Stimulated activated effector memory CD8-positive, alpha-beta T cell treated with anti-CD3 and anti-CD28 coated beads, Interleukin-12 subunit alpha, Interleukin-12 subunit beta, amount 100 ng/mL, for 72 hours (primary cell): ENCODE results near the gene EVA1A.

Experiments used
- ATAC-seq: fragments of 150-1000 bp; cut with Tn5 transposase; 2 replicates; pipeline ENCODE4 v1.10.0; 2021
- DNase-seq, 2 donors: peaks; one replicate each; pipeline ENCODE4 v3.0.0; 2021 to 2022; ENCODE audit warnings: low spot score in 2 of 2
- H3K27ac Mint-ChIP-seq: one replicate; pipeline ENCODE4 v1.8.0; 2022; ENCODE audit warnings: mild to moderate bottlenecking, mixed read lengths
- H3K36me3 Mint-ChIP-seq: one replicate; pipeline ENCODE4 v1.8.0; 2022; ENCODE audit warnings: mild to moderate bottlenecking, mixed read lengths
- H3K4me1 Mint-ChIP-seq: one replicate; pipeline ENCODE4 v1.8.0; 2022; ENCODE audit warnings: mixed read lengths
- H3K4me3 Mint-ChIP-seq: one replicate; pipeline ENCODE4 v1.8.0; 2022; ENCODE audit warnings: mild to moderate bottlenecking, mixed read lengths
- H3K9me3 Mint-ChIP-seq: one replicate; pipeline ENCODE4 v1.8.0; 2022; ENCODE audit warnings: mixed read lengths

The EVA1A gene

DNA sequence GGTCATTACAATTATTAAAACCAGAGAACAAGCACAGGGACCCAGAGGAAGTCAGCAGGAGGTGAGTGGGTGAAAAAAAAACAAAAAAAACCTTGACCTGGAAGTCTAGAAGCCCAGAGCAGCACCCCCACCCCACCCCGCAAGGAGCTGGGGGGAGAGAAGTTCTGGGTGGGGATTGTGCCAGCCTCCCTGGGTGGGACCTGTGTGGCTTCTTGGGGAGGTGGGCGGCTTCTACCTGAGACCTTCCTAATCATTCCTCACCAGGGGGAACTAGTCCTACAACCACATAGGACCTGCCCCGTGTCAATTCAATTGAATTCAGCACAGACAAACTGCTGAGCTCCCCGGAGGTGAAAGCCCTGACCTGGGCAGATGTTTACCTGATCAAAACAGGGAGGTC is 17.3 kb downstream of the EVA1A start:
- ATAC-seq, result no peak
- DNase-seq, result peak in 1 of 2 donors; percentile 13
- no peaks in the 10 kb centered on the region for H3K4me1 Mint-ChIP-seq
- no peaks in the 10 kb centered on the region for H3K9me3 Mint-ChIP-seq
- no peaks in the 10 kb centered on the region for H3K36me3 Mint-ChIP-seq
- no peak overlapping the region for H3K4me3 Mint-ChIP-seq
- H3K27ac Mint-ChIP-seq, result no peak overlapping the region

GRCh38 chr2:75541430-75541829 is 19.3 kb downstream of the EVA1A start:
- peak in 1 of 2 donors; percentile 22 for DNase-seq
- Mint-ChIP-seq H3K4me1 (no peaks in the 10 kb centered on the region), H3K4me3 (no peak overlapping the region), H3K27ac (no peak overlapping the region), H3K9me3 (no peaks in the 10 kb centered on the region), H3K36me3 (no peaks in the 10 kb centered on the region)
- peak; percentile 19 for ATAC-seq

DNA sequence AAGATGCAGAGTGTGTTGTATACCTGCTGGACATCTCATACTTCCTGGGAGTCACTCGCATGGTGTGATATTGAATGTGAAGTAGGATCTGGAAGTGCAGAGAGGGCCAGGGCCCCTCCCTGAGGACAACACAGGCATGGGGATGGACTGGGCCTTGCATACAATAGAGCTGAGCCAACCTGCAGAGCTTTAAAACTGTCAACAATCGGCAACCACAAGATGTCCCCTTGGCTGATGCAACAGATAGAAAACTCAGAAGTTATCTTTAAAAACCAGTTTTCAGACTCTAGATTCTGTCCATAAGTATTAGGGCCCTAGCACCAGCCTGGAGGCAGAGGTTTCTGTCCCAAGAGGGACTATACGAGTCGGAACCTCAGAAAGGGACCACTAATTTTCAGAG is 19.7 kb downstream of the EVA1A start:
- Mint-ChIP-seq H3K36me3 (no peaks in the 10 kb centered on the region), H3K4me1 (no peaks in the 10 kb centered on the region)

DNA sequence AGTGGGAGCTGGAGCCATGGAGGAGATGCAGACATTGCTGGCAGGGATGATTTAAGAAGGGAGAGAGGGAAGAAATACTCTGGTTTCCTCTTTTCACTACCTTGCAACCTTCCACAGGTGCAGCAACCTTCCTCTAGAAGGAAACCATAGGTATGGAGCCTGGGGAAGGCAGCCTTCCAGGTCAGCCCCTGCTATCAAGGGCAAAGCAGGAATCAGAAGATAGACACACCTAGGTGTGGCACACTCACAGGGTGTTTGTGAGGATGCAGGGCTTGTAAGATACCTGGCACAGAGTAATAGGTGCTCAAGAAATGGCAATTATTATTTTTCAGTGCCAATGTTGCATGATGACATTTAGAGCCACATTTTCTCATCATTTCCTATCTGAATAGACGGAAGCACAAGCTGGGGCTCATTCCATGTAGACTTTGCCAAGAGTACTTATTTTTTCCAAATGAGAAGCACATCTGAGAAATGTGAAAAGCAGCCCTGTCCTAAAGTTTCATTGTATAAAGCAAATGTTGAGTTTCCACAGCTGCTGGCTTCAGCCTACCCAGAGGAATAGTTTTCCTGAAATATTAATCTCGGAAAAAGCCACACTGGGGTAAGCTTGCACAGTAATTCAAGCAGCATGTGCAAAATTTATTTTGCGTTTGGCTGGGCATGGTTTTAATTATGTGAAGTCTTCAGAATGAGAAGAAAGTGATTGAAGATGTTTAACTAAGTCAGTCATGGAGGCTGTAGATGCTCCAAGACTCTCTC is 20.6 kb downstream of the EVA1A start:
- Mint-ChIP-seq H3K27ac (no peak overlapping the region), H3K9me3 (peaks cover 2% of the 10 kb centered on the region), H3K4me3 (no peak overlapping the region), H3K4me1 (no peaks in the 10 kb centered on the region), H3K36me3 (no peaks in the 10 kb centered on the region)
- no peak for DNase-seq
- ATAC-seq, result no peak

More for the DNA sequence above, 19.7 kb downstream of the EVA1A start:
- no peaks in the 10 kb centered on the region for H3K9me3 Mint-ChIP-seq
- DNase-seq (peak in 1 of 2 donors; percentile 23), ATAC-seq (no peak)
- no peak overlapping the region for H3K4me3 Mint-ChIP-seq
- no peak overlapping the region for H3K27ac Mint-ChIP-seq

GRCh38 chr2:75538521-75539490 is 21.9 kb downstream of the EVA1A start:
- Mint-ChIP-seq H3K9me3 (peaks cover 2% of the 10 kb centered on the region), H3K36me3 (no peaks in the 10 kb centered on the region), H3K4me1 (no peaks in the 10 kb centered on the region), H3K27ac (no peak overlapping the region), H3K4me3 (no peak overlapping the region)
- ATAC-seq (no peak), DNase-seq (no peak)

DNA sequence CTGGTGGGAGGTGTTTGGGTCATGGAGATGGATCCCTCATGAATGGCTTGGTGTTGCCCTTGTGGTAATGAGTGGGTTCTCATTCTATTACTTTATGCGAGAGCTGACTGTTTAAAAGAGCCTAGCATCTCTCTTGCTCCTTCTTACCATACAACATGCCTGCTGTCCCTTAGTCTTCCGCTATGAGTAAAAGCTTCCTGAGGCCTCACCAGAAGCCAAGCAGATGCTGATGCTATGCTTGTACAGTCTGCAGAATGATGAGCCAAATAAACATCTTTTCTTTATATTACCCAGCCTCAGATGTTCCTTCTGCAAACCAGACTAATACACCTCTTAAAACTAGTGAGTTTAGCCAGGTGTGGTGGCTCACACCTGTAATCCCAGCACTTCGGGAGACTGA is 23.1 kb downstream of the EVA1A start:
- no peak for ATAC-seq
- Mint-ChIP-seq H3K27ac (no peak overlapping the region), H3K36me3 (no peaks in the 10 kb centered on the region), H3K4me1 (no peaks in the 10 kb centered on the region), H3K9me3 (peaks cover 2% of the 10 kb centered on the region), H3K4me3 (no peak overlapping the region)
- DNase-seq, result peak in 1 of 2 donors; percentile 17

DNA sequence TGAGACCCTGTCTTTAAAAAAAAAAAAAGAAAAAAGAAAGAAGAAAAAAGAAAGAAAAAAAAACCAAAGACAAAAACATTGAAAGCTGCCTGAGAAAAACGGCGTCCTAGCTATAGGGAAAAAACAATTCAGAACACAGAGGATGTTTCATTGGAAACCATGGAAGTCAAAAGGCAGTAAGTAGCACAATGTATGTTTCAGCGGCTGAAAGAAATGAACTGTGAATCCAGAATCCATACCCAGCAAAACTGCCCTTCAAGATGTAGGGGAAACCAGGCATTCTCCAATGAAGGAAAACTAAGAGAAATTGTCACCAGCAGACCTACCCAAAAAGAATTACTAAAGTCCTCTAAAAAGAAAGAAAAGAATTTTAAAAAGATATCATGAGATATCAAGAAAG is 27.6 kb downstream of the EVA1A start:
- ATAC-seq, result no peak
- H3K9me3 Mint-ChIP-seq, result peaks cover 2% of the 10 kb centered on the region
- H3K4me1 Mint-ChIP-seq, result no peaks in the 10 kb centered on the region
- H3K4me3 Mint-ChIP-seq, result no peak overlapping the region
- H3K36me3 Mint-ChIP-seq, result no peaks in the 10 kb centered on the region
- no peak for DNase-seq
- no peak overlapping the region for H3K27ac Mint-ChIP-seq

- no peak for DNase-seq
- H3K9me3 Mint-ChIP-seq, result peaks cover 2% of the 10 kb centered on the region
- no peak overlapping the region for H3K4me3 Mint-ChIP-seq
- H3K27ac Mint-ChIP-seq, result no peak overlapping the region
- ATAC-seq, result no peak
- no peaks in the 10 kb centered on the region for H3K4me1 Mint-ChIP-seq
- H3K36me3 Mint-ChIP-seq, result no peaks in the 10 kb centered on the region
These were observed 28.3 kb downstream of the EVA1A start for GRCh38 chr2:75532488-75532887.

DNA sequence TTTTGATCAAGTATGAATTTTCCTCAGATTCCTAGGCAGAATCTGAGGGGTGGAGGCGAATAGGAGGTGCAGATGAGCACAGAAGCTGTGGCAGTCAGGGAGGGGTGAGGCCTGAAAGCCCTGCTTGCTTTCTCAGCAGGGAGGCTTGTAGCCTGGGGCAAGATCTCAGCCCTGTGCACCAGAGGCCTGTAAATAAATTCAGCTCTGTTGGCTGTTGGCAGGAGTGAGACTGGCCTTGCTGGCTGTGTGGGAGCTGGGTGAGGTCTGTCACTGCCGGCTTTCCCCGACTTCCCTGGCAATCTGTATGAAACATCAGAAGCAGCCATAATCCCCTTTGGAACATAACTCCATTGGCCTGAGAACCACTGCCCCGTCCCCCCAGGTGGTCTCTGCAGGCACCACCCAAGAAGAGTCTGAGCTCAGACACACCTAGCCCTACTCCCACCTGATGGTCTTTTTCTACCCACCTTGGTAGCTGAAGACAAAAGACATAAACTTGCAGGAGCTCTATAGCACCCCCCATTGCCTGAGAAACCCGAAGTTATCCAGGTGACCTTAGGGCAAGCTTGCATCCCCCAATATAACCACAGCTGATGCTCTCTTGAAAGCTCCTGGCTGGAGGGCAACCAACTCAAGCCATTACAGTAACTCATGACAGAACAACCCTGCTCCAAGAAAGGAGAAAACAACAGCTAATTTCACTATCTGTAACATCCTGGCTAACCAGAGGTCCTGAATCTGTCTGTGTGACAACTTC is 32.3 kb downstream of the EVA1A start:
- DNase-seq (no peak), ATAC-seq (no peak)
- Mint-ChIP-seq H3K4me1 (no peaks in the 10 kb centered on the region), H3K36me3 (no peaks in the 10 kb centered on the region), H3K27ac (no peak overlapping the region), H3K4me3 (no peak overlapping the region), H3K9me3 (no peaks in the 10 kb centered on the region)

- Mint-ChIP-seq H3K27ac (no peak overlapping the region), H3K4me1 (no peaks in the 10 kb centered on the region), H3K9me3 (no peaks in the 10 kb centered on the region), H3K36me3 (no peaks in the 10 kb centered on the region), H3K4me3 (no peak overlapping the region)
- ATAC-seq (no peak), DNase-seq (no peak)
These were observed 33.1 kb downstream of the EVA1A start for GRCh38 chr2:75527676-75528075.

GRCh38 chr2:75526842-75527241 is 33.9 kb downstream of the EVA1A start:
- Mint-ChIP-seq H3K36me3 (no peaks in the 10 kb centered on the region), H3K27ac (no peak overlapping the region), H3K4me3 (no peak overlapping the region), H3K9me3 (no peaks in the 10 kb centered on the region), H3K4me1 (no peaks in the 10 kb centered on the region)
- ATAC-seq (no peak), DNase-seq (no peak)

GRCh38 chr2:75525434-75526310 is 35.1 kb downstream of the EVA1A start:
- no peaks in the 10 kb centered on the region for H3K36me3 Mint-ChIP-seq

GRCh38 chr2:75524276-75524911 is 36.3 kb downstream of the EVA1A start:
- H3K9me3 Mint-ChIP-seq, result no peaks in the 10 kb centered on the region
- H3K36me3 Mint-ChIP-seq, result no peaks in the 10 kb centered on the region
- ATAC-seq (no peak), DNase-seq (no peak)
- H3K27ac Mint-ChIP-seq, result no peak overlapping the region
- no peak overlapping the region for H3K4me3 Mint-ChIP-seq
- no peaks in the 10 kb centered on the region for H3K4me1 Mint-ChIP-seq

More at GRCh38 chr2:75525434-75526310, 35.1 kb downstream of the EVA1A start:
- H3K9me3 Mint-ChIP-seq, result no peaks in the 10 kb centered on the region
- ATAC-seq (peak; percentile 62), DNase-seq (no peak)
- no peak overlapping the region for H3K4me3 Mint-ChIP-seq
- no peak overlapping the region for H3K27ac Mint-ChIP-seq
- no peaks in the 10 kb centered on the region for H3K4me1 Mint-ChIP-seq
